ENCODE results near the gene CALN1.

CALN1 gene

GRCh38 chr7:72101444-72101843 lies 310.7 kb downstream of the CALN1 start:
- no peaks in the 10 kb centered on the region for H3K79me2 ChIP-seq (ENCODE audit: low read length)
- TF ChIP-seq EZH2phosphoT487 (IDR thresholded peaks at IDR 0.05; ENCODE audit: low read depth) (no peak), CTCF (IDR thresholded peaks at IDR 0.05; ENCODE audit: low read depth, low read length) (no peak)
- no peaks in the 10 kb centered on the region for H4K20me1 ChIP-seq (ENCODE audit: insufficient read depth, low read length)
- H3K4me3 ChIP-seq (ENCODE audit: low read length): no peak overlapping the region
- no peak overlapping the region for H3K27ac ChIP-seq (ENCODE audit: low read length)
- H3K9ac ChIP-seq (ENCODE audit: low read length): no peak overlapping the region
- H3K4me2 ChIP-seq (ENCODE audit: low read length): no peak overlapping the region
- H2AFZ ChIP-seq (ENCODE audit: low read depth, low read length): no peak overlapping the region
- H3K27me3 ChIP-seq (ENCODE audit: low read depth, low read length): no peaks in the 10 kb centered on the region
- no peaks in the 10 kb centered on the region for H3K4me1 ChIP-seq (ENCODE audit: low read length)
- no peaks in the 10 kb centered on the region for H3K36me3 ChIP-seq (replicated peaks; ENCODE audit: low read depth, low read length)
- H3K9me3 ChIP-seq (ENCODE audit: insufficient read depth, low read length): no peaks in the 10 kb centered on the region

GRCh38 chr7:72099784-72100183 lies 312.4 kb downstream of the CALN1 start:
- Histone ChIP-seq H3K79me2 (ENCODE audit: low read length) (no peaks in the 10 kb centered on the region), H3K4me1 (ENCODE audit: low read length) (no peaks in the 10 kb centered on the region), H3K4me3 (ENCODE audit: low read length) (no peak overlapping the region), H3K27me3 (ENCODE audit: low read depth, low read length) (no peaks in the 10 kb centered on the region), H3K9ac (ENCODE audit: low read length) (no peak overlapping the region), H3K27ac (ENCODE audit: low read length) (no peak overlapping the region), H3K36me3 (replicated peaks; ENCODE audit: low read depth, low read length) (no peaks in the 10 kb centered on the region), H3K9me3 (ENCODE audit: insufficient read depth, low read length) (no peaks in the 10 kb centered on the region), H3K4me2 (ENCODE audit: low read length) (no peak overlapping the region), H4K20me1 (ENCODE audit: insufficient read depth, low read length) (no peaks in the 10 kb centered on the region), H2AFZ (ENCODE audit: low read depth, low read length) (no peak overlapping the region)
- TF ChIP-seq CTCF (IDR thresholded peaks at IDR 0.05; ENCODE audit: low read depth, low read length): no peak
- no peak for TF ChIP-seq EZH2phosphoT487 (IDR thresholded peaks at IDR 0.05; ENCODE audit: low read depth)

GRCh38 chr7:72098807-72099580 lies 313.1 kb downstream of the CALN1 start:
- Histone ChIP-seq H3K9ac (ENCODE audit: low read length) (no peak overlapping the region), H3K79me2 (ENCODE audit: low read length) (no peaks in the 10 kb centered on the region), H2AFZ (ENCODE audit: low read depth, low read length) (no peak overlapping the region), H3K9me3 (ENCODE audit: insufficient read depth, low read length) (no peaks in the 10 kb centered on the region), H3K4me3 (ENCODE audit: low read length) (no peak overlapping the region), H3K4me1 (ENCODE audit: low read length) (no peaks in the 10 kb centered on the region), H3K4me2 (ENCODE audit: low read length) (no peak overlapping the region), H4K20me1 (ENCODE audit: insufficient read depth, low read length) (no peaks in the 10 kb centered on the region), H3K27ac (ENCODE audit: low read length) (no peak overlapping the region), H3K27me3 (ENCODE audit: low read depth, low read length) (no peaks in the 10 kb centered on the region), H3K36me3 (replicated peaks; ENCODE audit: low read depth, low read length) (no peaks in the 10 kb centered on the region)
- TF ChIP-seq CTCF (IDR thresholded peaks at IDR 0.05; ENCODE audit: low read depth, low read length) (no peak), EZH2phosphoT487 (IDR thresholded peaks at IDR 0.05; ENCODE audit: low read depth) (no peak)

- Histone ChIP-seq H3K4me2 (ENCODE audit: low read length) (no peak overlapping the region), H3K4me1 (ENCODE audit: low read length) (no peaks in the 10 kb centered on the region), H4K20me1 (ENCODE audit: insufficient read depth, low read length) (no peaks in the 10 kb centered on the region), H3K4me3 (ENCODE audit: low read length) (no peak overlapping the region), H3K79me2 (ENCODE audit: low read length) (no peaks in the 10 kb centered on the region), H3K36me3 (replicated peaks; ENCODE audit: low read depth, low read length) (no peaks in the 10 kb centered on the region), H3K27ac (ENCODE audit: low read length) (no peak overlapping the region), H3K27me3 (ENCODE audit: low read depth, low read length) (no peaks in the 10 kb centered on the region), H2AFZ (ENCODE audit: low read depth, low read length) (no peak overlapping the region), H3K9me3 (ENCODE audit: insufficient read depth, low read length) (no peaks in the 10 kb centered on the region), H3K9ac (ENCODE audit: low read length) (no peak overlapping the region)
- TF ChIP-seq CTCF (IDR thresholded peaks at IDR 0.05; ENCODE audit: low read depth, low read length): no peak
- TF ChIP-seq EZH2phosphoT487 (IDR thresholded peaks at IDR 0.05; ENCODE audit: low read depth): no peak
These were observed 314.9 kb downstream of the CALN1 start for GRCh38 chr7:72097226-72097625.
